ENCODE data around the gene CLMP.

The CLMP gene

DNA sequence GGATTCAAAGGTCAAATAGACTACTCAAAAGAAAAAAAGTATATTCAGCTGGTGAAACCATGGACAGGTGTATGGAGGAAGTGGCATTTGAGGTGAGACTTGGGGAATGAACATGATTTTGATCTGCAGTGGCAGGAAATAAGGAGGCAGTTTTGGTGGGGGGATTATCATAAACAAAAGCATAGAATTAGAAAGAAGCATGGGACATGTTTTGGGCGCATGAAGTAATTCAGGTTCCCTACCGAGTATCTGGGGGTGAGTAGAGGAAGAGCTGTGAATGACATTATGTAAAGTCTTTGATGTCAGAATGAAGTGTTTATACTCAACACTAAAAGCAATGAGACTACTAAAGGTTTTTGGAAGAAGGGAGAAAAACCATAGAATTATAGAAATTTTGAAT, 3.1 kb downstream of the CLMP start:
- in situ Hi-C loops (cut with MboI; ENCODE audit: low sequenced_read_pairs), result no loop called here

DNA sequence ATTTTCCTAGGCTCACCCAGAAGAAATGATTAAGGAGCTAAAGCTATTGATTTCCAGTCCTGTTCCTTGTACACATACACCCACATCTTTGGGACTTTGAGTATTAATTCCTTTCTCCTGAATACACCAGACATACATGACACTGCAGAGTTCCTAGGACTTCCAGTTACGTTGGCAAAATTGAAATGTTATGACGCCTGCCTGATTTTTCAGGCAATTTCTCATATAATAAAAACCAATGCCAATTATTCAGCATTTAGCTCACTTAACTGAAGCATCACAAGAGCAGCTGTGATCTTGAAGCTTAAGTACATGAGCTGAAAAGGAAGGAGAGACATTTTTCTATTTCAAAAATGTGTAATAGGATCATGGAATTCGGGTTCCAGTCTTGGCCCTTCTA, 4.5 kb downstream of the CLMP start:
- in situ Hi-C loops (cut with MboI; ENCODE audit: low sequenced_read_pairs), result no loop called here

DNA sequence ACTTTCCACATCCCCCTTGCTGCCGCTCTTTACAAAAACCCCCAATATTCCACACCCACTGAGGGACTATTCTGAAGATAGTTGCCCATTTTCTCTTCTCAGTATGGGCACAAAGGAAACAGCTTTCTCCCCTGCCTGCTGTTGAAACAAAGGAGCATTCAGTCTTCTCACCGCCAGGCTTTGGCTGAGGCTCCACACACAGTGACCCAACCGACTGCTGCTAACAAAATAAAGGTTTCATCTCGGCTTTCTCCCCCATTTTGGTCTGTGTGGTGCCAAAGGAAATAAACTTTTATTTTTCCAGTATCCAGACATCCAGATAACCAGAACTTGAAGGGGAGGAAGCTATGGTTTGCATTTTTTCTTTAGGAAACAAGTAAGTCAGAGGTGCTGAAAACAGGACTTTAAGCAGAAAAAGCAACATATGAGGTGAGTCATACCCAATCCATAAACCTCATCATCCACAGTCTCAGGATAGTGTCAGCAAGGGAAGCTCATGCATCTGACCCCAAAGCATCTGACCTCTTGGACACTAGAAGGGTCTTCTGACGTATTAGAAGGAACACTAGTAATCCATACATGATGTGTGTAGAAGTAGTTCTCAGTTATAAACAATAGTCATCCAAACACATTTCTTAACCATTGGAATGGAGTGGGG, 6.4 kb downstream of the CLMP start:
- in situ Hi-C loops (cut with MboI; ENCODE audit: low sequenced_read_pairs), result no loop called here

DNA sequence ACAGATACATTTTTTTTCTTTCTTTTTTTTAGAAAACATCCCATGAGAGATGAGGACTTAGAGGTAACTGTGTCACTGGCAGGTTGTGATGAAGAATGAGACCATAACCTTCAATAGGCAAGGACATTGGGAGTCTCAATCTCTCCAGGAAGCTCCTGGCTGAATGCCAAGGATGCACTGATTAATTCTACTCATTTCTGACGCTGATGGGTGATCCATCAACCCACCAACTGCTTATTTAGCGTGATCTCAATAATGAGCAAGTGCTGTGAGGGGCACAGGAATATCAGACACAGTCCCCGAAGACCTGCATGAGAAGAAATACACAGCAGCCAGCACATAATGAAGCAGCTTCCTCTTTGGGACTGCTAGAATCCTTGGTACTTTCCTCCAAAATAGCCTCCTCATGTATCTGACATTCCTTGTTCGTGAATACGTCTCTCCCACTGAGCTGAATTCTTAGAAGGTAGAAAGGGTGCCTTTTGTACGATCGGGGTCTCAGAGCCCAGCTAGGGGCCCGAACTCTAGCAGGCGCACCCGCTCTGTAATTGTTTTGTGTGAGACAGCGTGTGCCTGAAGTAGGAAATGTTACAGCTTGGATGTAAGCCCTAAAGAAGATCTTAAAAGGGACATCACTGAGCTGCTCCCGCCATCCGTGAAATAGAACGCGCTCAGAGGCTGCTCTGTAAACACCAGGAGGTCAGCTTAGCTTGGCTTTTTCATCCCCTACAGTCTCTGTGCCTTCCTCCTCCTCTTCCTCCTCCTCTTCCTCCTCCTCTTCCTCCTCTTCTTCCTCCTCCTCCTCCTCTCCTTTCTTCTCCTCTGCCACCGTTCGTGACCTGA, 7.2 kb downstream of the CLMP start:
- in situ Hi-C loops (cut with MboI; ENCODE audit: low sequenced_read_pairs), result no loop called here

DNA sequence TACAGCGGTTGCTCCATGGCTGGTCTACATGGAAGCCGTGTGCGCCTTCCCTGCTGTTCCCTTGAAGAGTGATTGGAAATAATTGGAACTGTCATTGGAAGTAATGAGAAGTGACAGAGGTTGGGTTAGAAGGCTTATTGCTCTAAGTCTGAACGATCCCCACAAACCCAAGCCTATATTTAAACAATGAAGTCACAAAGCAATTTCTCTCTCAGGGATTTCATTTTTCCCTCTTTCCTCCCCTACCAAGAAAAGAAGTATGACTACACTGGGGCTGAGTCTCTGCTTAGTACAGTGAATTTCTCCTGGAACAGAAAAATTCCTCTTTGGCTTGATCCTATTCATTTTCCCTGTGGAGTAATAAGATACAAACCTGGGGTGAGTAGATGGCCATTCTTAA, 7.8 kb downstream of the CLMP start:
- in situ Hi-C loops (cut with MboI; ENCODE audit: low sequenced_read_pairs), result no loop called here

DNA sequence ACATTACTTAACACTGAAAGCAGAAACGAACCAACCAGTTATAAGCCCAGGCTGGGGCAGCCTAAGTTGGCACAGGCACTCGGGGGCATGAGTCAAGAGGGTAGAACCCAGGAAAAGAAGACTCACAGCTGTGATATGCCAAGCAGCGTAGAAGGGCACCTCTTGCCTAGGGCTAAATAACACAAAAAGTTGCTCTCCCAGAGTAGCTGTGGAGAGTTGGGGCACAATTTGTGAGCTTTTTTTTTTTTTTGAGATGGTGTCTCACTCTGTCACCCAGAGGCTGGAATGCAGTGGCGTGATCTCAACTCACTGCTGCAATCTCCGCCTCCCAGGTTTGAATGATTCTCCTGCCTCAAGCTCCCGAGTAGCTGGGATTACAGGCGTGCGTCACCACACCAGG, 8.8 kb downstream of the CLMP start:
- in situ Hi-C loops (cut with MboI; ENCODE audit: low sequenced_read_pairs), result no loop called here

DNA sequence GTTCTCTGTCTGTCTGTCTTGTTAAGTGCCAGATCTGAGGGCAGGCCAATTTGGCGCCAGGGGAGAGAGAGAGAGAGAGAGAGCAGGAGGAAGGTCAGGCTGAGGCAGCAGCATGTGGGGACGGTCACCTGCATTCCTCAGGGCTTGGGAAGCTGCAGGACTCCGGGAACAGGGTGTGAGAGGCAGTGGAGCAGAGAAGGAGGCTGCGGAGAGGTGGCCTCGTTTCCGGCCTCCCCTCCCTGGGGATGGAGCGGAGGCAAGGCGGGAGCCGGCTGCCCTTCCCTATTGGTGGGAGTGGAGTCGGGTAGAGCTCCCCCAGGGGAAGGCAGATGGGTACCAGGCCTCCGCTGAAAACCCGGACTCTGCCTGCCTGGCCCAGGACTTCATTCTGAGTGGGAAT, 9.7 kb downstream of the CLMP start:
- in situ Hi-C loops (cut with MboI; ENCODE audit: low sequenced_read_pairs), result no loop called here

DNA sequence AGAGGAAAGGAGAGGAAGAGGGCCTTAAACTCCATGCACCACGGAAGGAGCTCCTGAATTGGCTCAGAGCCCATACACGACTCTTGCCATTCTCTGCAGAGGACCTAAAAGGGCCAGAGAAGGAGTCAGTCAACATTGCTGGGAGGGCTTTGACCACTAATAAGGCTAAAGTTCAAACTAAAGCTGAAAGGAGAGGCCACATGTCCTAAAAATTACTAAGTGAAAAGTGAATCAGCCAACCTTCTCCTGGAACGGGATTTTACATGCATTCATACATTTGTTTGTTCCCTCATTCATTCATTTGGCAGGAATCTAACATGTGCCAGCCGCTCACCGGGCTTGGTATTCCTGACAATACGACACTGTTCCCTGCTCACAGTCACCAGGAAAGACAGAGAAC, 10.5 kb downstream of the CLMP start:
- in situ Hi-C loops (cut with MboI; ENCODE audit: low sequenced_read_pairs), result no loop called here

DNA sequence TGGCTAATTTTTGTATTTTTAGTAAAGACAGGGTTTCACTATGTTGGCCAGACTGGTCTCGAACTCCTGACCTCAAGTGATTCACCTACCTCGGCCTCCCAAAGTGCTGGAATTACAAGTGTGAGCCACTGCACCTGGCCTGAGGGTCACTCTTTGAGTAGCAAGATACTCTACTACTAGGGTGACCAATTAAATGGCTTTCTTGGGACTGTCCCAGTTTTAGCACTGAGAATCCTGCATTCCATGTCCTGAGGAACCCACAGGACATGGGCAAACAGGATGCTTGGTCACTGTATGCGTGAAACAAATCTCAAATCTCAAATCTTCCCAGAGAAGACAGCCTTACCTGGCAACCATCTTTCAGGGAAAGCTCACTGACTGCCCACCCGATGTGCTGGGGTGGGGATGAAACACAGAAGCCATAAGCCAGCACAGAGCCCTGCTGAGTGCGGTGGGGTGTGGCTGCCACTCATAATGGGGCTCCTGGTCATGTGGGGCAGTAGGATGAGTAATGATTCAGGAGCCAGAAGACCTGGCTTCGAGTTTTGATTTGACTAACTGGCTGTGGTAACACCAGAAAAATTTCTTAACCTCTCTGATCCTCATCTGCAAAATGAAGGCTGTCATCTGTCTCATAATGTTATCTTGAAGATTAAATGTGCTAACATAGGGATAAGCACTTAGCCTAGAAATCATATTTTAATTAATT, 11.5 kb downstream of the CLMP start:
- in situ Hi-C loops (cut with MboI; ENCODE audit: low sequenced_read_pairs), result no loop called here

DNA sequence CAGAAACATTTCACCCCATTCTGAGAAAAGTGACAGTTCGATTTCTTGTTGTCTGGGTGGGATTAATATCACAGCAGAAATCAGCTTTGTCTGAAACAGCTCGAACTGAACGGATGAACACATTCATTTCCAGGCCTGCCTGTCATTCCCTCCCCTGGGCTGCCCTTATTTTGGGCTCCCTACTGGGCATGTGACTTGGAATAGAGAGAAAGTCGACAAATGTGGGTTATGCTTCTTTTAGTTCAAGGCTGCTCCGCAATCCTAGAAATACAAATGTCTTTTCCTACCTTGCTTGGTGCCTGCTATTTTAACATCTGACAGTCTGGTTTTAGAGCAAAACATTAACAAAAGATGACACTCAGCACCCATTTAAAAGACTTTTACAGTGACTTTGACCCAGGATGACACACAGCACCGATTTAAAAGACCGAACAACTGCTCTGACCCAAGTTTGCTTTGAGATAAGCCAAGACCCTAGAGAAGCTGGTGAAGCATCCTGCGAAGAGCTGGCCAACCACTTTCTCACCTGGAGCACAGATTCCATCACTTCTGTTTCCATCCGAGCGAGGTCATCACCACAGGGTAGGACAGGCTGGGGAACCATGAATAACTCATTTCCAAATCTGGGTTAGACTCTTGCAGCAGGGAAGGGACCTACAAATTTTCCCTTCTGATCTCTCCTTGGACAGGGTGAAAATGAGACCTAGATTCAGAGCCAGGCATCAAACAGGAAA, 13.1 kb downstream of the CLMP start:
- in situ Hi-C loops (cut with MboI; ENCODE audit: low sequenced_read_pairs), result no loop called here

DNA sequence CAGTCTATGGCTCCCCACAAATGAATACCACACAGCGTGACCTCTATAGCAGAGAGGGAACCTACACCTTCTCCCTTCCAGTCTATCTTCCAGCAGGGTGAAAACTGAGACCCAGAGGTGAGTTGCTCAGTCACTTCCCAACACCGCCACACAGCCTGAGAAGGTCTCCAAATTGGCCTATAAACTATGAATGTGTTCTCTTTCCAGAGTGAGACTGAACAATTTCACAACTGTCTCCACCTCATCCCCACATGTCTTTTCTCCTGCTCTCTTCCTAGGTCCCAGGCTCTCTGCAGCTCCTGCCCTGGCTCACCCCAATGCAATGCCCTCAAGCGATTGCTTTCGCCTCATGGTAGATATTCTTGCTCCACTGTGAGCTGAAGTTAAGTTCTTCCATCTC, 14.0 kb downstream of the CLMP start:
- in situ Hi-C loops (cut with MboI; ENCODE audit: low sequenced_read_pairs), result no loop called here

DNA sequence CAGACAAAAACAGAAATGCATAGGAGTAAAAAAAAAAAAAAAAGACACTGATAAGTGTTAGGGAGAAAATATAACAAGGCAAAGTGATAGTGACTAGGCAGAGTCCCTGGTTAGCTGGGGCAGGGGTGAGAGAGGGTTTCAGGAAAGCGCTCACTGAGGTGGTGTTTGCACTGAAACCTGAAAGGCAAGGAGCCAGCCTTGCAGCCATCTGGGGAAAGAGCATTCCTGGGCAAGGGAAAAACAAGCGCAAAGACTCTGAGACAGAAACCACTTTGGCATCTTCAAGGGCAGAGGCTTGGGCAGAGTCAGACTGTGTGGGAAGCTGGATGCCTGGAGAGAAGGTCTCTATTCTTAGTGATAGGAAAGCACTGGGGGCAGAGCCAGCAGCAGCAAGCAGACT, 14.5 kb downstream of the CLMP start:
- in situ Hi-C loops (cut with MboI; ENCODE audit: low sequenced_read_pairs), result no loop called here

DNA sequence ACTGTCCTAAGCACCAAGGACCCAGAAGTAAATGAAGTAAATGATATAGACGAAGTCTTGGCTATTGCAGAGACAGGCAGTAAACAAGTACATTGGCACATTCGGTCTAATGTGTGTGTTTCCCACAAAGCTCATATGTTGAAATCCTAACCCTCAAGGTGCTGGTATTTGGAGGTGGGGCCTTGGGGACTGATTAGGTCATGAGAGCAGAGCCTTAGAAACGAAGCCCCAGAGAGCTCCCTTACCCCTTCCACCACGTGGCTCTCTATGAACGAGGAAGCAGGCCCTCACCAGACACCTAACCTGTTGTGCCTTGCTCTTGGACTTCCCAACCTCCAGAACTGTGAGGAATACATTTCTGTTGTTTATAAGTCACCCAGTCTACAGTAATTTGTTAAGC, 14.9 kb downstream of the CLMP start:
- in situ Hi-C loops (cut with MboI; ENCODE audit: low sequenced_read_pairs), result no loop called here

DNA sequence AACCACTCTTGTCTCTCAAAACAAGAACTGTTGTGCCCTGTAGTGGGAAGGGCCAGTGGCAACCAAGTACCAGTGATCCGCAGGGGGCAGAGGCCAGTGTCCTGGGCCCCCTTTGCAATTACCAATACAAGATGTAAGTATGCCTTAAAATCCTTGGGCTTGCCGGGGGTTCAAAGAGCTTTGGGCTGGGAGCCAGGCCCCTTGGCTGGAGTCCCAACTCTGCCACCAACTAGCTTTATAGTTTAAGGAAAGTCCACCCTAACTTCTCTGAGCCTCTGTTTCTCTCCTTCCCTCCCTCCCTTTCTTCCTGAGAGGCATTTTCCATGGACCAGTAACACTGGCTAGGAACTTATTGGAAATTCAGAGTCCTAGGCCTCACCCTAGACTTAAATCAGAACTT, 15.5 kb downstream of the CLMP start:
- in situ Hi-C loops (cut with MboI; ENCODE audit: low sequenced_read_pairs), result no loop called here

DNA sequence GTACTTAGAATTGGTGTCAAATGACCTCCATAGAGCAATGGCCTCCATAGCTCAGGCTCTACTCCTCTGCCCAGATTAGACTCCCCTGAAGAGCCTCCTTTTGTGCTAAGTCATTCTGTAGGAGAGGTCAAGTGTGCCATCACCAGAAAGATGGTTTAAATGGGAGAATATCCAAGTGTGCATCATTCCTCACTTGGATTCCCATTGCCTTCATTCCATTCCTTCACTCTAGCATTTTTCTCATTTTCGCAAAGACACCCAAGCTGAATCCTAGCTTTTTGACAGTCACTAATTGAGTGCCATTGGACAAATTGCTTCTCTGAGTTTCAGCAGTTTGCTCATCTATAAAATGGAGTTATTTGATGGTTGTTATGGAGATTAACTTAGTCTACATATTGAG, 16.9 kb downstream of the CLMP start:
- in situ Hi-C loops (cut with MboI; ENCODE audit: low sequenced_read_pairs), result no loop called here

DNA sequence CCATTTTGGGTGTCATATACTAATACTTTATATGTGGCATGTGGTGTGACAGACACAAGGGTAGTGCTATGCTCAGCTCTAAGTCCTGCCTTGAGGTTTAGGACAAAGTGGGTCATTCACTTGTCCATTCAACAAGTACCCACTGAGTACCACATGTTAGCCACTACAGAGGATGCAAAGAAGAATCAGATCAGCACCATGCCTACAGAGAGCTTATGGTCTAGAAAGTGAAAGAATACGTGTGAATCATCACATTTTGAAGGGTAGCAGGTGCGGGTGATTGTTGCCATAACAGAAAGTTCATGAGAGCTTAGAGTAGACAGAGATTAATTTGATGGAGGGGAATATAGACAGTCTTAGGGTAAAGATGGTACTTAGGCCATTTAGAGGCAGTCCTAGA, 18.3 kb downstream of the CLMP start:
- in situ Hi-C loops (cut with MboI; ENCODE audit: low sequenced_read_pairs), result no loop called here

DNA sequence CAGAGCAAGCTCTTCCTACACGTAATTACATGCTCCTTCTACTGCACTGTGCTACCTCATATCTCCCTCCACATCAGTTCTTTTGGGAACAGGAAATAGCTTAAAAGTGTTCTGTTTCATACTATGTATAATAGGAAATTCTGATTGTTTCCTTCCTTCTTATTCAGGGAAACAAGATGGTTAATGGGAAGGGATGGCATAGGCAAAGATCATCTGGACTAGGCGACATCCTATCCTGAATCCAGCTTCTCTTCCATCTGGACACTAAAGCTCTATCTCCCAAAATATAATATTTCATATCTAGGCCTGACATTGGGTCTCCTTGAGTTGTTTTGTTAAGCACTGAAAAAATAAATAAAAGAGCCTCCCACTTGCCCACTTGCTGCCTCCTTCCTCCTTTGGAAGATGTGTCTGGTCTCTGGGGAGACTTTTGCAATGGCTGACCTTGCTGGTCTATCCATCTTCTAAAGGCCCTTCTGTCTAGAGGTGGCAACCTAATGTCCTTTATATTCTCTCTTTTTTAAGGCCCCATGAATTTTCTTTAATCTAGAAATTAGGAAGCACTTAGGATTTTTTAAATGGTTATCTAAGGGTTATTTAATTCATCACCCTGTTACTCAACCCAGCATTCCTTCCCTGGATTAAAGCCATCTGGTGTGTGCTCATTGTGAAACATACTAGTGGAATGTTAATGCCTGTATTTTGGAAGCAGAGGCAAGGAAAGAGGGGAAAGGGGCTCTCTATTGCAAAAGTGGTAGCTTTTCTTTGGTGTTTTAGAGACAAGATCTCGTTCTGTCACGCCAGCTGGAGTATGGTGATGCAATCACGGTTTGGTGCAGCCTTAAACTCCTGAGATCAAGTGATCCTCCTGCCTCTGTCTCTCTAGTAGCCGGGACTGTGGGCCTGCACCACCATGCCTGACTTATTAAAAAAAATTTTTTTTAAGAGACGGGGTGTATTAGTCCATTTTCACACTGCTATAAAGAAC, 20.6 kb downstream of the CLMP start:
- in situ Hi-C loops (cut with MboI; ENCODE audit: low sequenced_read_pairs), result no loop called here

DNA sequence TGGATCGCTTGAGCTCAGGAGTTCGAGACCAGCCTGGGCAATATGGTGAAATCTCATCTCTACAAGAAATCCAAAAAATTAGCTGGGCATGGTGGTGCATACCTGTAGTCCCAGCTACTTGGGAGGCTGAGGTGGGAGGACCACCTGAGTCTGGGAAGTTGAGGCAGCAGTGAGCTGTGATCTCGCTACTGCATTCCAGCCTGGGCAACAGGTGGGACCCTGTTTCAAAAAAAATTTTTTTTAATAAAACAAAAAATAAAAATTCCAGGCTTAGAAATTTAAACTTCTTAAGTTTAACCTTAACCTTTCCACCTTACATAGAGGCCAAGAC, 21.2 kb downstream of the CLMP start:
- in situ Hi-C loops (cut with MboI; ENCODE audit: low sequenced_read_pairs), result no loop called here

DNA sequence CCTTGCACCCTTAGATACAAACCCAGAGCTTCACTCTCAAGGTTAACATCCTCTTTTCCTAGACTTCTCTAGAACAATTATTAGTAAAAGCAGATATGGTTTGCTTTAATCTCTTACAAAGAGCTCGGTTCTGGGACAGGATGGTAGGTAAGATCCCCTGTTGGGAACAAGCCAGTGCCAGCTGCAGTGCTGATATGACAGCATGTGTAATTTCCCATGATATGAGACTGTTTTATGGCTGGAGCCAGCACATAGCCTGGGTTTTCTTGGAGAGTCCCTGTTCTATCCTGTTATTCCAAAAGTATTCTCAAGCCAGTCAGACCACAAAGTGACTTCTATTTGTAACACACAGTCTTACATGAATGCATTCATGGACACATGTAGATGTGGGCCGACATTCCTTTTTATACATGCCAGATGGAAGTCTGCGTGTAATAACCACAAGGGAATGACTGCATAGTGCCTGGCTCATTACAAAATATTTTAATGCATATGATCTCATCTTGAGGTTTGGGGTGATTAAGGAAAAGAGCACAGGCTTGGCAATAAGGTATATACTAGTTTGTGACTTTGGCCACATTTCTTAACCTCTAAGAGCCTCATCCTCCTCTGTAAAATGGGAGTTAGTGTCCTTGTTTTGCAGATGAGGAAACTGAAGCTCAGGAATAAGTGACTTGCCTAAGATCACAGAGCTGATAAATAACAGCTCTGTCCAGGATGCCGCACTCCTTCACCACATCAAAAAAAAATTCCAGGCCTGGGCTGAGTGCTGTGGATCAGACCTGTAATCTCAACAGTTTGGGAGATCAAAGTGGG, 21.8 kb downstream of the CLMP start:
- in situ Hi-C loops (cut with MboI; ENCODE audit: low sequenced_read_pairs), result no loop called here

DNA sequence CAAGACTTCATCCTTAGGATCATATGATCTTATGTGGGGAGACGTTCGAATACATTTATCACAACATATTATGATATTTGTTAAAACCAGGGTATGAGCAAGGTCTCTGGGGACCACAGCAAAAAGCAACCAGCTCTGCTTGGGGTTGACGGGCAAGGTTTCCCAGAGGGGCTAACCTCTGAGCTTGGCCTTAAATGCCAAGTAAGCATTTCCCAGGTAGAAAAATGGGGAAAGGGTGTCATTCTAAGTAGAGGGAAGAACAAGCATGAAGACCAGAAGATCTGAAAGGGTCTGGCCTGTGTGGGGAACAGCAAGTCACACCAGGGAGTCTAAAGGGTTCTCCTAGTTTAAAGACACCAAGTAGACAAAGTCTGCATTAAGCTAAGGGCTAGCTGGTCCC, 24.1 kb downstream of the CLMP start:
- in situ Hi-C loops (cut with MboI; ENCODE audit: low sequenced_read_pairs), result no loop called here

Measured in HL-60/S4 treated with retinoic acid at 250 ng/mL for 4 days and 3 days (cell line).